Measurements from ENCODE around the gene BLVRB. TPM values are rescaled to one million over a fixed set of nuclear protein-coding genes. Genes with fewer than 3 reads are reported as not detected.

The BLVRB gene
- total and polyA plus RNA-seq, 7 donors: 74.1 to 204 (median 167) TPM

GRCh38 chr19:40403262-40403984 lies 62.1 kb downstream of the BLVRB start:
- ATAC-seq (peak; percentile 77 to 84 (median 82)), DNase-seq (peak; percentile 91 to 92)
- intact Hi-C loops (cut with DNase I): loop anchor here in 1 of 2 donors (5.0 kb wide), 2 partner anchors 36 to 124 kb away; no protein-coding TSS in a partner anchor
- H3K27ac ChIP-seq: peak overlapping the region; percentile 80
- WGBS, 3 donors: 0 to 1% (median 1%) methylated on average over 39 to 41 of the region's 41 CpGs
- no peaks in the 10 kb centered on the region for H3K36me3 ChIP-seq (ENCODE audit: insufficient read depth in 1 of 2, low read depth in 1 of 2)
- no peaks in the 10 kb centered on the region for H3K9me3 ChIP-seq
- TF ChIP-seq, protein P1, sequence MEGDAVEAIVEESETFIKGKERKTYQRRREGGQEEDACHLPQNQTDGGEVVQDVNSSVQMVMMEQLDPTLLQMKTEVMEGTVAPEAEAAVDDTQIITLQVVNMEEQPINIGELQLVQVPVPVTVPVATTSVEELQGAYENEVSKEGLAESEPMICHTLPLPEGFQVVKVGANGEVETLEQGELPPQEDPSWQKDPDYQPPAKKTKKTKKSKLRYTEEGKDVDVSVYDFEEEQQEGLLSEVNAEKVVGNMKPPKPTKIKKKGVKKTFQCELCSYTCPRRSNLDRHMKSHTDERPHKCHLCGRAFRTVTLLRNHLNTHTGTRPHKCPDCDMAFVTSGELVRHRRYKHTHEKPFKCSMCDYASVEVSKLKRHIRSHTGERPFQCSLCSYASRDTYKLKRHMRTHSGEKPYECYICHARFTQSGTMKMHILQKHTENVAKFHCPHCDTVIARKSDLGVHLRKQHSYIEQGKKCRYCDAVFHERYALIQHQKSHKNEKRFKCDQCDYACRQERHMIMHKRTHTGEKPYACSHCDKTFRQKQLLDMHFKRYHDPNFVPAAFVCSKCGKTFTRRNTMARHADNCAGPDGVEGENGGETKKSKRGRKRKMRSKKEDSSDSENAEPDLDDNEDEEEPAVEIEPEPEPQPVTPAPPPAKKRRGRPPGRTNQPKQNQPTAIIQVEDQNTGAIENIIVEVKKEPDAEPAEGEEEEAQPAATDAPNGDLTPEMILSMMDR (IDR thresholded peaks at IDR 0.05): no peak
- no peaks in the 10 kb centered on the region for H3K27me3 ChIP-seq (ENCODE audit: insufficient read depth in 3 of 3, low read length in 2 of 3)
- no peaks in the 10 kb centered on the region for H3K4me1 ChIP-seq
- H3K4me3 ChIP-seq: peak overlapping the region; percentile 70

DNA sequence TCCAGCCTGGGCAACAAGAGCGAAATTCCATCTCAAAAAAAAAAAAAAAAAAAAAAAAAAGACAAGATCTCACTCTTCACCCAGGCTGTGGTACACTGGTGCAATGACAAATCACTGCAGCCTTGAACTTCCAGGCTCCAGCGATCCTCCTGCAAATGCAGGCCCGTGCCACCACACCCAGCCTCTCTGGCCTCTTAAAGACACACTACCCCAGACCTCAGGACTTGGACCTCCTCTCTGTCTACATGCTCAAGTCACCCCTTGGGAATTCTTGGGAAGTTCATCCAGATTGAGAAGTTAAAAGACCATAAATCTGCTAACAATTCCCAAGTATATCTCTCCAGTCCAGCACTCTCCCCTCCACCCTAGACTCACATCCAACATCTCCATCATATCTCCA lies 65.0 kb downstream of the BLVRB start:
- Histone ChIP-seq H3K36me3 (ENCODE audit: insufficient read depth in 1 of 2, low read depth in 1 of 2) (no peaks in the 10 kb centered on the region), H3K27me3 (ENCODE audit: insufficient read depth in 3 of 3, low read length in 2 of 3) (no peaks in the 10 kb centered on the region), H3K27ac (no peak overlapping the region), H3K9me3 (no peaks in the 10 kb centered on the region), H3K4me3 (no peak overlapping the region), H3K4me1 (no peaks in the 10 kb centered on the region)
- WGBS, 3 donors: 40 to 71% (median 58%) methylated on average over 2 to 3 of the region's 3 CpGs
- intact Hi-C loops (cut with DNase I): loop anchor here in 1 of 2 donors (5.0 kb wide), 2 partner anchors 33 to 127 kb away; no protein-coding TSS in a partner anchor
- TF ChIP-seq, protein P1 (IDR thresholded peaks at IDR 0.05): no peak
- DNase-seq (no peak), ATAC-seq (no peak)

DNA sequence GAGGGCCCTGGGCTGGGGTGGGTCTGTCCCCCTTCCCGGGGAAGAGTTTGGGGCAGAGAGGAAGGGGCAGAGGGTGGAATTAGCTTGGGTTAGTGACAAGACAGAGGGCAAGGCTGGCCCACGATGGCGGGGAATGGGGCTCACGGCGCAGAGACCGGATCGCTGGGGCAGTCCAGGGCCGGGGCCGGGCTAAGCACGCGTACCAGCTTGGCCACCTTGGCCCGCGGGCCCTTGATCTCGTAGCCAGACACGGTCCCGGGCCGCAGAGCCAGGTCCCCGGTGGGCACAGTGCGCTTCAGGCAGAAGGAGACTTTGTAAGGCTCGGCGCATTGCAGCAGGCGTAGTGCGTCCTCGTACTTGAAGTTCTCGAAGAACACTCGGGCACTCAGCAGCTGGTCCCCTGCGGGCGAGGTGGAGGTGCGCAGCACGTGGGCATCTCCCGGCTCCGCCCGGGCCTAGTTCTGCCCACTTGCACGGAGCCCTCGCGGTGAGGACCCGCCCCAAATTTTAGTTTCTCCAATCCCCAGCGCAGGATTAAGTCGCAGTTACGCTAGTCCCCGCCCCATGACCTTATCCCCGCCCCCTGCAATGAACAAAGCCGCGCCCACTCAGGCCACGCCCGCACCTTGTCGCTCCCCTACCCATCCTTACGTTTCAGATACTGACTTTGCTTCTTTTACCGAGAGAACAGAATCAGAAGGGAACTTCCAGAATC lies 67.0 kb downstream of the BLVRB start:
- 55 to 57% (median 56%) methylated on average over 47 to 49 of the region's 49 CpGs for WGBS, 3 donors
- Histone ChIP-seq H3K27ac (no peak overlapping the region), H3K27me3 (ENCODE audit: insufficient read depth in 3 of 3, low read length in 2 of 3) (no peaks in the 10 kb centered on the region), H3K36me3 (ENCODE audit: insufficient read depth in 1 of 2, low read depth in 1 of 2) (no peaks in the 10 kb centered on the region), H3K4me1 (no peaks in the 10 kb centered on the region), H3K9me3 (no peaks in the 10 kb centered on the region), H3K4me3 (no peak overlapping the region)
- ATAC-seq (peak; percentile 37 to 63 (median 51)), DNase-seq (no peak)
- intact Hi-C loops (cut with DNase I): loop anchor here (5.0 kb wide), 1 partner anchor 41 kb away; no protein-coding TSS in a partner anchor
- TF ChIP-seq, protein P1 (IDR thresholded peaks at IDR 0.05): no peak

Other genes with a start within 250 kb of the BLVRB start
- gene TTC9B, start 247.4 kb downstream of the BLVRB start, total RNA-seq: not detected
- under 1 TPM in 1 of 3 donors, not detected in 2; 0.06 TPM for gene TTC9B, start 247.4 kb downstream of the BLVRB start, polyA plus RNA-seq
- not detected for gene CCNP, start 239.1 kb downstream of the BLVRB start, total RNA-seq
- under 1 TPM in 1 of 3 donors, not detected in 2; 0.04 TPM for gene CCNP, start 239.1 kb downstream of the BLVRB start, polyA plus RNA-seq
- 100 to 1,000 TPM; 135 to 194 (median 173) TPM for gene AKT2, start 180.4 kb downstream of the BLVRB start, total RNA-seq
- 100 to 1,000 TPM in 1 of 3 donors, 10 to 100 TPM in 2; 81.8 to 139 (median 98.0) TPM for gene AKT2, start 180.4 kb downstream of the BLVRB start, polyA plus RNA-seq
- 100 to 1,000 TPM; 220 to 299 (median 285) TPM for gene C19orf47, start 117.3 kb downstream of the BLVRB start, total RNA-seq
- gene C19orf47, start 117.3 kb downstream of the BLVRB start, polyA plus RNA-seq: 100 to 1,000 TPM; 368 to 436 (median 429) TPM
- 100 to 1,000 TPM in 1 of 4 donors, 10 to 100 TPM in 3; 77.8 to 116 (median 85.0) TPM for gene PLD3, start 117.0 kb downstream of the BLVRB start, total RNA-seq
- gene PLD3, start 117.0 kb downstream of the BLVRB start, polyA plus RNA-seq: 10 to 100 TPM; 60.2 to 87.3 (median 64.9) TPM
- under 1 TPM in 2 of 4 donors, not detected in 2; 0.08 to 0.11 TPM for gene HIPK4, start 75.6 kb downstream of the BLVRB start, total RNA-seq
- under 1 TPM in 1 of 3 donors, not detected in 2; 0.03 TPM for gene HIPK4, start 75.6 kb downstream of the BLVRB start, polyA plus RNA-seq
- gene PRX, start 52.4 kb downstream of the BLVRB start, total RNA-seq: 1 to 10 TPM; 1.4 to 3.3 (median 2.8) TPM
- 1 to 10 TPM; 1.9 to 2.1 (median 2.1) TPM for gene PRX, start 52.4 kb downstream of the BLVRB start, polyA plus RNA-seq
- gene SERTAD1, start 39.8 kb downstream of the BLVRB start, total RNA-seq: 10 to 100 TPM; 10.5 to 24.0 (median 20.2) TPM
- 10 to 100 TPM; 10.7 to 88.7 (median 17.3) TPM for gene SERTAD1, start 39.8 kb downstream of the BLVRB start, polyA plus RNA-seq
- 10 to 100 TPM; 16.0 to 29.0 (median 26.0) TPM for gene SERTAD3, start 21.4 kb downstream of the BLVRB start, total RNA-seq
- 10 to 100 TPM; 12.7 to 30.0 (median 13.8) TPM for gene SERTAD3, start 21.4 kb downstream of the BLVRB start, polyA plus RNA-seq
- 1 to 10 TPM; 1.8 to 4.7 (median 2.8) TPM for gene SPTBN4, start 1.3 kb upstream of the BLVRB start, total RNA-seq
- gene SPTBN4, start 1.3 kb upstream of the BLVRB start, polyA plus RNA-seq: 1 to 10 TPM in 2 of 3 donors, under 1 TPM in 1; 0.66 to 2.9 (median 2.8) TPM
- gene SHKBP1, start 111.1 kb upstream of the BLVRB start, total RNA-seq: 10 to 100 TPM; 12.4 to 17.4 (median 16.1) TPM
- gene SHKBP1, start 111.1 kb upstream of the BLVRB start, polyA plus RNA-seq: 10 to 100 TPM; 14.0 to 21.7 (median 20.3) TPM
- 10 to 100 TPM; 24.1 to 55.8 (median 44.0) TPM for gene LTBP4, start 135.6 kb upstream of the BLVRB start, total RNA-seq
- 10 to 100 TPM; 16.0 to 23.8 (median 20.6) TPM for gene LTBP4, start 135.6 kb upstream of the BLVRB start, polyA plus RNA-seq
- gene NUMBL, start 224.9 kb upstream of the BLVRB start, total RNA-seq: 10 to 100 TPM; 12.0 to 13.3 (median 12.9) TPM
- gene NUMBL, start 224.9 kb upstream of the BLVRB start, polyA plus RNA-seq: 1 to 10 TPM; 3.3 to 5.5 (median 4.1) TPM

Measured in psoas muscle (tissue), 8 donors.